ELF-1 (cell line): Measurements from ENCODE around the gene ING1.
"Not testable (repeated sequence)": the region's sequence is repeated elsewhere in the genome, so short reads cannot be mapped to it uniquely, and the experiment has no call there.

Source experiments
- DNase-seq: peaks from one replicate; pipeline ENCODE4 v3.0.0-alpha.2; 2016; ENCODE audit warnings: low read depth, low spot score

The ING1 gene

DNA sequence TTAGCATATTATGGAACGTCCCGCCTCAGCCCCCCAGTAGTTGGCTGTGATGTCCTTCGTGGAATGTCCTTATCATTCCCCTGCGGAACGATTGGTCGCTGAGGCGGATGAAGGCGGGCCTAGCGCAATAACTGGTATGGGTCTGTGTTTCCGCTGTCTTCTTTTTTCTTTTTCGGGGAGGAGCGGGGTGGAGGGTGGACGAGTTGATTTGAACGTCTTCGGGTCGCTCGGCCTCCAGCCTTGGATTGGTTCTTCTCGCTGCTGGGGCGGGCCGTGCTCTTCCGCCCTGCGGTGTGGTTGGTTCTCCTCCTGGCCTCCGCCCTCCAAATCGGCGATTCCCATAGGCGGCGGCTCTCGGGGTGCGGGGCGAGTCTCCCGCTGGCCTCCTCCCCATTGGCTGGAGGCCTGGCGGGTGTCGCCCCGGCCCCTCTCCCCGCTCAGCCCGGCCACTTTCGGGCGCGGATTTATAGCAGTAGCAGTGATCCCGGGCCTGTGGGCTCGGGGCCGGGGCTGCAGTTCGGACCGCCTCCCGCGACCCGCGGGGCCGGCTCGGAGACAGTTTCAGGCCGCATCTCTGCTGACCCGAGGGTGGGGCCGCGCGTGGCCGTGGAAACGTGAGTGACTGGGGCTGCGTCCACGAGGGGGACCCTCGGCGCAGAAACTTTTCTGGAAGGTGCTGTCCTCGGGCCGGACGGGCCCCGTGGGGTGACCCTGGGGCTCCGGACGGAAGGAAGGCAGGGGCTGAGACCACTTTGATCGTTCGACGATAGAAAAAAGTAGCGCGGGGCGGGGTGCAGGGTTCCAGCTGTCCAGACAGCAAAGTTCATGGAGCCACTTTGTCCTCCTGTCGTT, 2.1 kb downstream of the ING1 start:
- peak; percentile 100 for DNase-seq

DNA sequence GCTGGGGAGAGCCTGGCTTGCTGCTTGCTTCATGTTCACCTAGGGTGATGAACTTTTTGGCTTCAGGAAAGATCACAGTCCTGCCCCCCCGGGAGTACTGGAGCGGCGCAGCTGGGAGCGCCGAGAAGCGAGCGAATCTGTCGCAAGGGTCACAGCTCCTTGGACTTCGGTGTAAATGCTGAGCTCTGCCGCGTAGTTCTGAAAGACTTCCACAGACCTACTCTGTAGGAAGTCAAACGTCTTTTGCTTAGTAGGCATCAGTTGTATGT, 2.7 kb downstream of the ING1 start:
- no peak for DNase-seq

DNA sequence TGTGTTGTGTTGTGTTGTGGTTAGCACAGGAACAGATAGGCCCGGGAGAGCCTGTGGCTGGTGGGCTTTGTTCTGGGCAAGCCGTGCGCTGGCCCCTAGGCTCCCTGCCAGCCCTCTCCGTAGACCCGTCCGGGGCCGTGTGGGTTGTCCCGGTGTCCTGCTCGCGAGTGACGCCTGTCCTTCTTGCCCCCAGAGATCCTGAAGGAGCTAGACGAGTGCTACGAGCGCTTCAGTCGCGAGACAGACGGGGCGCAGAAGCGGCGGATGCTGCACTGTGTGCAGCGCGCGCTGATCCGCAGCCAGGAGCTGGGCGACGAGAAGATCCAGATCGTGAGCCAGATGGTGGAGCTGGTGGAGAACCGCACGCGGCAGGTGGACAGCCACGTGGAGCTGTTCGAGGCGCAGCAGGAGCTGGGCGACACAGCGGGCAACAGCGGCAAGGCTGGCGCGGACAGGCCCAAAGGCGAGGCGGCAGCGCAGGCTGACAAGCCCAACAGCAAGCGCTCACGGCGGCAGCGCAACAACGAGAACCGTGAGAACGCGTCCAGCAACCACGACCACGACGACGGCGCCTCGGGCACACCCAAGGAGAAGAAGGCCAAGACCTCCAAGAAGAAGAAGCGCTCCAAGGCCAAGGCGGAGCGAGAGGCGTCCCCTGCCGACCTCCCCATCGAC, 5.7 kb downstream of the ING1 start:
- no peak for DNase-seq

DNA sequence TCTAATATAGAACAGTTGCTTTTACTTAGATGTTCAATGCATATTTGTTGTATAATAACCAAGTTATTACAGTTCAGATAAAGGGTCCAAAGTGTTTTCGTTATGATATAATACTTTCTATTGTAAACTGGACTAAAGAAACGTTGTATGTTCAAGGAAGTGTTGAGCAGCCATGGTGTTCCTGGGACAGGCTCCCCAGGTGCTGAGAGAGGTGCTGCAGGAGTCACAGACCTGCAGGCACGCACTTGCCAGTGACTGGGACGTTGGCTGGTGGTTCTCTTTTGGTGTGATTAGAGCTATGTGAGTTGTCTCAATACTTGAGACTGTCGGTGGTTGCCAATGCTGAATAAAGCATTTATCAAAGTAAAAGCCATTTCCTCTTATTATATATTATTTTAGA, 9.5 kb downstream of the ING1 start:
- DNase-seq: no peak

GRCh38 chr13:110723598-110723997, 10.1 kb downstream of the ING1 start:
- no peak for DNase-seq

DNA sequence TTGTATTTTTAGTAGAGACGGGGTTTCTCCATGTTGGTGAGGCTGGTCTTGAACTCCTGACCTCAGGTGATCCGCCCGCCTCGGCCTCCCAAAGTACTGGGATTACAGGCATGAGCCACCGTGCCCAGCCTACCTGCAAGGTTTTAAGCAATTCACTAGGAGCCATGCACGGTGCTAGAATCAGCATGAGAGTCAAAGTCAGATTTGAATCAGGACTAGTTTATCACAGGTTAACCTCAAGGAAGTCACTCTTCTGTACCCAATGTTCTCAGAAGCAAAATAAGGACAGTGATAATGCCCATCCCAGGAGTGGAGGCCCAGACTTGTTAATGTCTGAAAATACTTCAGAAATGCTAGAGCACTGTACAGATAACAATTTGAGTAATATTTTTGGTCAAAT, 12.7 kb downstream of the ING1 start:
- DNase-seq: not testable (repeated sequence)

DNA sequence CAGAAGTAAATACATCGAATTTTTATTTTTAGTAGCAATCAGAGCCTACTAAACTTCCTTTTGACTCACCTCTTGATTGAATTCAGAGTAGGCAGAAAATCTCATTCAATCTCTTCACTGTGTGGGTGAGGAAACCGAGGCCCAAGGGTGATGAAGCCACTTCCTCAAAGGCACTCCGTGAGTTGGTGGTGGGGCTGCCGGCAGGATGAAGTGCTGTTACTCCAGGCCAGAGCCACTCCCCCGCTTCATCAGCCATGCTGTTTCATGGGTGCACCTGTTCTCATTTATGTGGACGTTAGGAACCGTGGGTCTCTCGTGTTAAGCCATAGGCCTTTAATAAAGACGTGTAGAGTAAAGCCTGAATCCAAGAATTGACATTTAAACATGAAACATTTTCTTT, 13.2 kb downstream of the ING1 start:
- DNase-seq: no peak

GRCh38 chr13:110731072-110731471, 17.6 kb downstream of the ING1 start:
- no peak for DNase-seq

GRCh38 chr13:110734561-110734960, 21.1 kb downstream of the ING1 start:
- no peak for DNase-seq

DNA sequence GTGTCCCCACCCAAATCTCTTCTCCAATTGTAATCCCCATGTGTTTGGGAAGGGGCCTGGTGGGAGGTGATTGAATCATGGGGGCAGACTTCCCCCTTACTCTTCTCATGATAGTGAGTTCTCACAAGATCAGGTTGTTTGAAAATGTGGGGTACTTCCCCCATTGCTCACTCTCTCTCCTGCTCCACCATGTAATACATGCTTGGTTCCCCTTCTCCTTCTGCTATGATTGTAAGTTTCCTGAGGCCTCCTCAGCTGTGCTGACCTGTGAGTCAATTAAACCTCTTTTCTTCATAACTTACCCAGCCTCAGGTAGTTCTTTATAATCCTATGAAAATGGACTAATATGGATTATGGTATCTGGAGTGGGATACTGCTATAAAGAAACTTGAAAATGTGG, 24.1 kb downstream of the ING1 start:
- DNase-seq: no peak

DNA sequence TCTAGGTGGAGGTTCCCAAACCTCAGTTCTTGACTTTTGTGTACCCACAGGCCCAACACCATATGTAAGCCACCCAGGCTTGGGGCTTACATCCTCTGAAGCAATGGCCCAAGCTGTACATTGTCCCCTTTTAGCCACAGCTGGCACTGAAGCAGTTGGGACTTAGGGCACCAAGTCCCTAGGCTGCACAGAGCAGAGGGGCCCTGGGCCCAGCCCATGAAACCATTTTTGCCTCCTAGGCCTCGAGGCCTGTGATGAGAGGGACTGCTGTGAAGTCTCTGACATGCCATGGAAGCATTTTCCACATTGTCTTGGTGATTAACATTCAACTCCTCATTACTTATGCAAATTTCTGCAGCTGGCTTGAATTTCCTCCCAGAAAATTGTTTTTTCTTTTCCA, 30.2 kb downstream of the ING1 start:
- DNase-seq: no peak

GRCh38 chr13:110746438-110746837, 32.9 kb downstream of the ING1 start:
- no peak for DNase-seq

- DNase-seq: no peak
These were observed 34.8 kb downstream of the ING1 start for GRCh38 chr13:110748271-110748670.

GRCh38 chr13:110756219-110756631, 42.7 kb downstream of the ING1 start:
- DNase-seq: peak; percentile 8

- no peak for DNase-seq
These were observed 43.8 kb downstream of the ING1 start for GRCh38 chr13:110757296-110757695.

- DNase-seq: no peak
These were observed 44.8 kb downstream of the ING1 start for GRCh38 chr13:110758195-110758805.

DNA sequence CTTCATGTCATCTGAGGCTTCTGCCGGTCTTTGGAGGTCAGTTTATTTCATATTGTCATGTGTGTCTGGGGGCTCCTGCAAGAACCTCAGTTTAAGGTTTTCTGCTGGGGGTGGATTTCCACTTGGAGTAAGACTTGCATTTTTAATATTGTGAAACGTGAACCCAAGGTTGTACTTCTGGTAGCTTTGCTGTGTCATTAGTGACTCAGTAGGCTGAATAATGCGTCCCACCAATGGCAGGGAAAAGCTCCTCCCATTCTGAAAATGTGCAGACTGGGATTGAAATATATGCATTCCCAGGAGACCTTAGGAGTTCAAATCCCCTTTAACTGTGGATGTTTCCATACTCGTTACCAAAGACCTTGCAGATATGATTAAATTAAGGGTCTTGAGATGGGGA, 46.2 kb downstream of the ING1 start:
- no peak for DNase-seq

- no peak for DNase-seq
These were observed 47.1 kb downstream of the ING1 start for GRCh38 chr13:110760611-110761010.

- no peak for DNase-seq
These were observed 53.4 kb downstream of the ING1 start for GRCh38 chr13:110766671-110767430.

DNA sequence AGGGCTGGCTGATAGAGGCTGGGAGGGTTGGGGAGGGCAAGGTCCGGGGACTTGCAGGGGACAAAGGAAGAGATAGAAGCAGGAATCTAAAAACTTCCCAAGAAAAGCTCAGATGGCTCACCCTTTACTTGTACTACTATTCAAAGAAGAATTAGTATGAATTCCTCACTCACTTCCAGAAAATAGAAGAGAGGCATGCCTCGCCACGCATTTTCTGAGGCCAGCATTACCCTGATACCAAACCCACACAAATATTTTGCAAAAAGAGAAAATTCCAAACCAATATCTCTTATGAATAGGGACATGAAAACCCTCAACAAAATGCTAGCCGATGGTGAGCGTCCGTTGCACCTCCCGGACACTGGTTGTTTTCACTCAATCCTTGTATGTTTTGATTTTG, 54.0 kb downstream of the ING1 start:
- DNase-seq: no peak

DNA sequence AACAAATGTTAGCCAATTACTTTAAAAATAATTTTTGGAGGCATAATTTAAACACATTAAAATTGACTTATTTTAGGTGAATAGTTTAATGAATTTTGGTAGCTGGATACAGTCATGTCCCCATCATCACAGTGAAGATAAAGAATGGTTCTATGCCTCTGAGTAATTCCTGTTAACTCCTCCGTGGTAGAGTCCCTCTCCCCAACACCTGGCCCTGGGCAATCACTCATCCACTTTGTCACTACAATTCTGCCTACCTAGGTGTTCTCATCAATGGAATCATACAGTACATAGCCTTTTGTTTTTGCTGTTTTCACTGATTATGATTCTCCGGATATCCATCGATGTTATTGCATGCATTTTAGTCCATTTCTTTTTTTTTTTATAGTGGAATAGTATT, 55.6 kb downstream of the ING1 start:
- no peak for DNase-seq

GRCh38 chr13:110770678-110771077, 57.2 kb downstream of the ING1 start:
- no peak for DNase-seq
